ENCODE data around the gene CACNA1F.

Gene CACNA1F

GRCh38 chrX:49226946-49227345 is 6.2 kb downstream of the CACNA1F start:
- in situ Hi-C loops (cut with MboI; ENCODE audit: low pct_unique_long_range_greater_than_20kb, low sequenced_read_pairs, unreplicated experiment): no loop called here
- DNase-seq (ENCODE audit: low spot score): no peak
- no peak for TF ChIP-seq CTCF (IDR thresholded peaks at IDR 0.05; ENCODE audit: extremely low read depth, insufficient read depth, missing control alignments)

- DNase-seq (ENCODE audit: low spot score): no peak
- in situ Hi-C loops (cut with MboI; ENCODE audit: low pct_unique_long_range_greater_than_20kb, low sequenced_read_pairs, unreplicated experiment): no loop called here
- no peak for TF ChIP-seq CTCF (IDR thresholded peaks at IDR 0.05; ENCODE audit: extremely low read depth, insufficient read depth, missing control alignments)
Observed at GRCh38 chrX:49225858-49226257, 7.3 kb downstream of the CACNA1F start.

- TF ChIP-seq CTCF (IDR thresholded peaks at IDR 0.05; ENCODE audit: extremely low read depth, insufficient read depth, missing control alignments): no peak
- DNase-seq (ENCODE audit: low spot score): no peak
- in situ Hi-C loops (cut with MboI; ENCODE audit: low pct_unique_long_range_greater_than_20kb, low sequenced_read_pairs, unreplicated experiment): no loop called here
Observed at GRCh38 chrX:49221868-49222267, 11.3 kb downstream of the CACNA1F start.

- in situ Hi-C loops (cut with MboI; ENCODE audit: low pct_unique_long_range_greater_than_20kb, low sequenced_read_pairs, unreplicated experiment): no loop called here
- no peak for TF ChIP-seq CTCF (IDR thresholded peaks at IDR 0.05; ENCODE audit: extremely low read depth, insufficient read depth, missing control alignments)
- no peak for DNase-seq (ENCODE audit: low spot score)
Observed at GRCh38 chrX:49220100-49220499, 13.0 kb downstream of the CACNA1F start.

- in situ Hi-C loops (cut with MboI; ENCODE audit: low pct_unique_long_range_greater_than_20kb, low sequenced_read_pairs, unreplicated experiment): no loop called here
- no peak for TF ChIP-seq CTCF (IDR thresholded peaks at IDR 0.05; ENCODE audit: extremely low read depth, insufficient read depth, missing control alignments)
- no peak for DNase-seq (ENCODE audit: low spot score)
Observed at GRCh38 chrX:49214996-49215526, 18.1 kb downstream of the CACNA1F start.

GRCh38 chrX:49214416-49214815 is 18.7 kb downstream of the CACNA1F start:
- no peak for DNase-seq (ENCODE audit: low spot score)

More at GRCh38 chrX:49214416-49214815, 18.7 kb downstream of the CACNA1F start:
- no peak for TF ChIP-seq CTCF (IDR thresholded peaks at IDR 0.05; ENCODE audit: extremely low read depth, insufficient read depth, missing control alignments)
- in situ Hi-C loops (cut with MboI; ENCODE audit: low pct_unique_long_range_greater_than_20kb, low sequenced_read_pairs, unreplicated experiment): no loop called here
